Measurements from ENCODE around the gene OR8H2. TPM values are rescaled to one million over a fixed set of nuclear protein-coding genes. Genes with fewer than 3 reads are reported as not detected.
"Not testable (repeated sequence)": the region's sequence is repeated elsewhere in the genome, so short reads cannot be mapped to it uniquely, and the experiment has no call there.

The OR8H2 gene
- not detected for total RNA-seq
- long read RNA-seq, result 0 reads

GRCh38 chr11:56103210-56103737 is at the start of gene OR8H2:
TSS of gene OR8H2 (plus strand) at chr11:56103687. CDS start at chr11:56105043, 1,356 bp downstream.
- intact Hi-C loops (cut with DNase I), result no loop called here
- no peak for DNase-seq (ENCODE audit: missing footprints)
- no peak for ATAC-seq

- ATAC-seq; DNase-seq (ENCODE audit: missing footprints); intact Hi-C loops (cut with DNase I): not testable (repeated sequence)
Observed at GRCh38 chr11:56056366-56056765, 47.1 kb upstream of the OR8H2 start.

DNA sequence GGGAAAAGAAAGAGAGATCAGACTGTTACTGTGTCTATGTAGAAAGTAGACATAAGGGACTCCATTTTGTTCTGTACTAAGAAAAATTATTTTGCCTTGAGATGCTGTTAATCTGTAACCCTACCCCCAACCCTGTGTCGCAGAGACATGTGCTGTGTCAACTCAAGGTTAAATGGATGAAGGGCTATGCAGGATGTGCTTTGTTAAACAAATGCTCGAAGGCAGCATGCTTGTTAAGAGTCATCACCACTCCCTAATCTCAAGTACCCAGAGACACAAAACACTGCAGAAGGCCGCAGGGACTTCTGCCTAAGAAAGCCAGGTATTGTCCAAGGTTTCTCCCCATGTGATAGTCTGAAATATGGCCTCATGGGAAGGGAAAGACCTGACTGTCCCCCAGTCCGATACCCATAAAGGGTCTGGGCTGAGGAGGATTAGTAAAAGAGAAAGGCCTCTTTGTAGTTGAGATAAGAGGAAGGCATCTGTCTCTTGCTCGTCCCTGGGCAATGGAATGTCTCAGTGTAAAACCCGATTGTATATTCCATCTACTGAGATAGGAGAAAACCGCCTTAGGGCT is 45.7 kb upstream of the OR8H2 start:
- intact Hi-C loops (cut with DNase I); DNase-seq (ENCODE audit: missing footprints); ATAC-seq: not testable (repeated sequence)

DNA sequence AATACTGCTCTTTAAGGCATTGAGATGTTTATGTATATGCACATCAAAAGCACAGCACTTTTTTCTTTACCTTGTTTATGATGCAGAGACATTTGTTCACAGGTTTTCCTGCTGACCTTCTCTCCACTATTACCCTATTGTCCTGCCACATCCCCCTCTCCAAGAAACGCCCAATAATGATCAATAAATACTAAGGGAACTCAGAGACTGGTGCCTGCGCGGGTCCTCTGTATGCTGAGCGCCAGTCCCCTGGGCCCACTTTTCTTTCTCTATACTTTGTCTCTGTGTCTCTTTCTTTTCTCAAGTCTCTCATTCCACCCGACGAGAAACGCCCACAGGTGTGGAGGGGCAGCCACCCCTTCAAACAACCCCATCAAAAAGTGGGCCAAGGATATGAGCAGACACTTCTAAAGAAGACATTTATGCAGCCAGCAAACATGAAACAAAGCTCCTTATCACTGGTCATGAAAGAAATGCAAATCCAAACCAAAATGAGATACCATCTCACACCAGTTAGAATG is 45.2 kb upstream of the OR8H2 start:
- intact Hi-C loops (cut with DNase I); ATAC-seq: not testable (repeated sequence)

GRCh38 chr11:56066980-56067379 is 36.5 kb upstream of the OR8H2 start:
- DNase-seq (ENCODE audit: missing footprints), result no peak
- intact Hi-C loops (cut with DNase I), result no loop called here

More for the DNA sequence above, 45.2 kb upstream of the OR8H2 start:
- DNase-seq (ENCODE audit: missing footprints), result not testable (repeated sequence)

GRCh38 chr11:56089697-56090096 is 13.8 kb upstream of the OR8H2 start:
- intact Hi-C loops (cut with DNase I), result no loop called here
- ATAC-seq (no peak), DNase-seq (ENCODE audit: missing footprints) (no peak)

More at GRCh38 chr11:56066980-56067379, 36.5 kb upstream of the OR8H2 start:
- ATAC-seq, result no peak

DNA sequence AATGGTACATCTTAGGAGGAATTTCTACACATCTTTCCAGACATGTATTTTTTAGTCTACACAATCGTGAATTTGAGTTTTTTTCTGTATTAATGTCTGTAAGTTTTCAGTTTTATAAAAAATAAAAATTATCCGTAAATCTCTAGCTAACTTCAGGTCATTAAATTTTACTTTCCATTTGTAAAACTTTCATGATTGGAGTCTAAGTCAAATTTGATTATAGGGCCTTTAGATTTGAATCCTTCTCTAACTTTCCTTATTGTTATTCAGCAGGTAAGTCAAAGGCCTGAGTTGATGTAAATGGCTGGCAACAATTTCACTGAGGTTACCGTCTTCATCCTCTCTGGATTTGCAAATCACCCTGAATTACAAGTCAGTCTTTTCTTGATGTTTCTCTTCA is 10.5 kb upstream of the OR8H2 start, which contains the start of gene OR8I2:
Gene OR8I2 (plus strand): TSS at position 301 of the 400 bp plus-strand sequence. CDS start 0 bp downstream, at position 301.
- ATAC-seq, result no peak
- intact Hi-C loops (cut with DNase I), result no loop called here

DNA sequence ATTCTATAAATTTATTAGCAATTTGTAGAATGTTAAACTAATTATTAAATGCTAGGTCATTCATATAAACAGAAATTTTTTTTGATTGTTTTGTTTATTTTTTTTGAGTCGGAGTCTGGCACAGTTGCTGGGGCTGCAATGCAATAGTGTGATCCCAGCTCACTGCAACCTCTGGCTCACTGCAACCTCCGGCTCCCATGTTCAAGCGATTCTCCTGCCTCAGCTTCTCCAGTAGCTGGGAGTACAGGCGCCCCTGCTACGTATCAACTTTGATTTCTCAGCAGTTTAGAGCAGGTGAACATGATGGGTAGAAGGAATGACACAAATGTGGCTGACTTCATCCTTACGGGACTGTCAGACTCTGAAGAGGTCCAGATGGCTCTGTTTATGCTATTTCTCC is 18.6 kb downstream of the OR8H2 start, which contains the start of gene OR8H3:
Gene OR8H3 (plus strand): TSS at position 301 of the 400 bp plus-strand sequence. CDS start 0 bp downstream, at position 301.
- DNase-seq (ENCODE audit: missing footprints) (no peak), ATAC-seq (no peak)
- intact Hi-C loops (cut with DNase I), result no loop called here

More for the DNA sequence above, 10.5 kb upstream of the OR8H2 start, which contains the start of gene OR8I2:
- DNase-seq (ENCODE audit: missing footprints), result no peak

DNA sequence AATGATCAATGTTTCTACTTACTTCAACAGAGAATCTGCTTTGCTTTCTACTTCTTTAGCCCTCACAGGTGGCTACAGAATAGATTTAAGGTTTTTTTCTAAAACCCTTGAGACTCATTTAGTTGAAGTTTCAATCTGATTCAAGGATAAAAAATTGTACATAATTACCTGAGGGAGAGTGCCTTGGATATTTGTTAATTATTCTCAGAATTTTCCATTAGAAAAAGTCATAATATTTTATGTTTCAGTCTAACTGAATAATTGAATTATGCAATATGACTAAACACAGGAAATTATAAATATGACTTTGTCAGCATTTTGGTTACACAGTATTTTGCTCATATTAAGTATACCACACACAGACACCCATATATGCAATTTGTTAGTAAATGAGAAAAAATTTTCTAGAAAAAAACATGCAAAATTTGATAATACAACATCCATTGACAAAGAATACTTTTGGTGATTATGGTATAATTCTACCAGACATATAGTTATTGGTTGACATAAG is 36.7 kb downstream of the OR8H2 start, which contains the start of gene OR8J3:
Gene OR8J3 (minus strand): TSS at position 51 of the 511 bp plus-strand sequence. CDS start 2,483 bp downstream, outside the sequence.
- ATAC-seq, result no peak
- intact Hi-C loops (cut with DNase I), result no loop called here
- no peak for DNase-seq (ENCODE audit: missing footprints)

DNA sequence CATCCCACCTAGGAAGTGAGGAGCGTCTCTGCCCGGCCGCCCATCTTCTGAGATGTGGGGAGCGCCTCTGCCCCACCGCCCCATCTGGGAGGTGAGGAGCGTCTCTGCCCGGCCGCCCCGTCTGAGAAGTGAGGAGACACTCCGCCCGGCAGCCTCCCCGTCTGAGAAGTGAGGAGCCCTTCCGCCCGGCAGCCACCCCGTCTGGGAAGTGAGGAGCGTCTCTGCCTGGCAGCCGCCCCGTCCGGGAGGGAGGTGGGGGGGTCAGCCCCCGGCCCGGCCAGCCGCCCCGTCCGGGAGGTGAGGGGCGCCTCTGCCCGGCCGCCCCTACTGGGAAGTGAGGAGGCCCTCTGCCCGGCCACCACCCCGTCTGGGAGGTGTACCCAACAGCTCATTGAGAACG is 40.2 kb downstream of the OR8H2 start:
- intact Hi-C loops (cut with DNase I); ATAC-seq; DNase-seq (ENCODE audit: missing footprints): not testable (repeated sequence)

GRCh38 chr11:56151376-56151775 is 47.9 kb downstream of the OR8H2 start:
- intact Hi-C loops (cut with DNase I), result no loop called here
- no peak for DNase-seq (ENCODE audit: missing footprints)
- no peak for ATAC-seq

DNA sequence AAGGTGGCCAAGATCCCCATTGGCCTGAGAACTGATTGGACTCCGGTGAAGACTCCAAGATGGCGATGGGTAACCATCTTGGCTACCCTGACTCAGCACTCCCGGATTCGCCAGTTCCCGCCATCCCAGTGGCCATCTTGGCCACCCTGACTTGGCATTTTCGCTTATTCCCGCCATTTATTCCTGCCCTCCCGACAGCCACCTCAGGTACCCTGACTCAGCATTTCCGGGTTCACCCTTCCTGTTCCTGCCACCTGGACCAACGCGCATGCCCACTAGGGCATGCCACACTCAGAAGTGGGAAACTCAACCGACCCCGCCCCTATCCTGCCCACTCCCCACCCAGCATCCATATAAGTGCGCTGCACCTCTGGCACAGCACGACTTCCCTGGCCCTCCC is 48.8 kb downstream of the OR8H2 start:
- no peak for DNase-seq (ENCODE audit: missing footprints)
- no peak for ATAC-seq
- intact Hi-C loops (cut with DNase I), result no loop called here

Other genes starting within 250 kb of the OR8H2 start
- gene TRIM51, start 220.4 kb upstream of the OR8H2 start, total RNA-seq, result not detected
- gene OR5W2, start 189.1 kb upstream of the OR8H2 start, total RNA-seq, result not detected
- gene OR5I1, start 167.3 kb upstream of the OR8H2 start, total RNA-seq, result not detected
- gene OR10AG1, start 133.7 kb upstream of the OR8H2 start, total RNA-seq, result not detected
- gene OR5F1, start 109.1 kb upstream of the OR8H2 start, total RNA-seq, result not detected
- not detected for gene OR5AS1, start 76.0 kb upstream of the OR8H2 start, total RNA-seq
- gene OR8I2, start 10.4 kb upstream of the OR8H2 start, total RNA-seq, result not detected
- gene OR8H3, start 18.7 kb downstream of the OR8H2 start, total RNA-seq, result not detected
- not detected for gene OR8J3, start 36.5 kb downstream of the OR8H2 start, total RNA-seq
- not detected for gene OR8K5, start 56.6 kb downstream of the OR8H2 start, total RNA-seq
- not detected for gene OR5J2, start 72.9 kb downstream of the OR8H2 start, total RNA-seq
- gene OR5T2, start 130.6 kb downstream of the OR8H2 start, total RNA-seq, result not detected
- gene OR5T3, start 148.6 kb downstream of the OR8H2 start, total RNA-seq, result not detected
- not detected for gene OR5T1, start 170.5 kb downstream of the OR8H2 start, total RNA-seq
- not detected for gene OR8H1, start 188.6 kb downstream of the OR8H2 start, total RNA-seq
- not detected for gene OR8K3, start 211.5 kb downstream of the OR8H2 start, total RNA-seq
- gene OR8K1, start 242.4 kb downstream of the OR8H2 start, total RNA-seq, result not detected

Measured in Right ventricle myocardium inferior (tissue), 1 donor.